ENCODE measurements around the gene CPED1.

Gene CPED1

GRCh38 chr7:121172484-121172883 lies 184.0 kb downstream of the CPED1 start:
- DNase-seq (ENCODE audit: low read depth), result no peak
- no peak overlapping the region for H3K4me3 ChIP-seq (ENCODE audit: low read length)
- no peak for TF ChIP-seq CTCF (conservative IDR thresholded peaks at IDR 0.05; ENCODE audit: low read length)

GRCh38 chr7:121175826-121176225 lies 187.3 kb downstream of the CPED1 start:
- no peak overlapping the region for H3K4me3 ChIP-seq (ENCODE audit: low read length)
- DNase-seq (ENCODE audit: low read depth), result no peak
- no peak for TF ChIP-seq CTCF (conservative IDR thresholded peaks at IDR 0.05; ENCODE audit: low read length)

GRCh38 chr7:121178452-121178851 lies 189.9 kb downstream of the CPED1 start:
- DNase-seq (ENCODE audit: low read depth), result no peak
- TF ChIP-seq CTCF (conservative IDR thresholded peaks at IDR 0.05; ENCODE audit: low read length), result no peak

GRCh38 chr7:121178869-121179497 lies 190.5 kb downstream of the CPED1 start:
- TF ChIP-seq CTCF (conservative IDR thresholded peaks at IDR 0.05; ENCODE audit: low read length), result no peak
- no peak overlapping the region for H3K4me3 ChIP-seq (ENCODE audit: low read length)
- no peak for DNase-seq (ENCODE audit: low read depth)

More at GRCh38 chr7:121178452-121178851, 189.9 kb downstream of the CPED1 start:
- no peak overlapping the region for H3K4me3 ChIP-seq (ENCODE audit: low read length)

GRCh38 chr7:121180436-121181063 lies 192.0 kb downstream of the CPED1 start:
- no peak for DNase-seq (ENCODE audit: low read depth)
- no peak for TF ChIP-seq CTCF (conservative IDR thresholded peaks at IDR 0.05; ENCODE audit: low read length)
- no peak overlapping the region for H3K4me3 ChIP-seq (ENCODE audit: low read length)

- TF ChIP-seq CTCF (conservative IDR thresholded peaks at IDR 0.05; ENCODE audit: low read length), result no peak
- no peak overlapping the region for H3K4me3 ChIP-seq (ENCODE audit: low read length)
- DNase-seq (ENCODE audit: low read depth), result no peak
These were observed 192.8 kb downstream of the CPED1 start for GRCh38 chr7:121181357-121181756.

- DNase-seq (ENCODE audit: low read depth), result no peak
- H3K4me3 ChIP-seq (ENCODE audit: low read length), result no peak overlapping the region
- TF ChIP-seq CTCF (conservative IDR thresholded peaks at IDR 0.05; ENCODE audit: low read length), result no peak
These were observed 193.8 kb downstream of the CPED1 start for GRCh38 chr7:121182281-121182680.

Data from AG10803 (cell line).